T-cell (primary cell): ENCODE measurements around the gene DNAAF5. TPM values are rescaled to one million over a fixed set of nuclear protein-coding genes. Genes with fewer than 3 reads are reported as not detected.
A peak's percentile ranks its signal among the peaks of the same experiment; 100 is the strongest.

ENCODE experiments used
- ATAC-seq, 4 experiments: fragments of 200-7000 bp in 3 of 4; fragments of 150-1000 bp in 1 of 4; cut with Tn5 transposase; replicated peaks in 1 of 4; 1 replicate in 3 of 4; 2 replicates in 1 of 4; pipeline ENCODE4 v1.10.0; 2021; ENCODE audit warnings: moderate library complexity in 3 of 4, mild to moderate bottlenecking in 2 of 4, moderate number of reproducible peaks in 1 of 4
- CTCF ChIA-PET, 2 donors: fragments of 300-600 bp; sonication (Branson Sonifier 250); formaldehyde crosslinking; loops; one replicate each; lab custom pipeline; 2022; ENCODE audit warnings: antibody characterized with exemption in 2 of 2; lab: Charles Lee
- POLR2A ChIA-PET, 2 donors: fragments of 300-600 bp; sonication (Branson Sonifier 250); formaldehyde crosslinking; loops; one replicate each; lab custom pipeline; 2022; ENCODE audit warnings: antibody characterized with exemption in 2 of 2; lab: Charles Lee
- DNase-seq, 35 experiments: peaks; one replicate each; pipeline versions ENCODE4 v3.0.0 to v3.0.0-alpha.2; 2013 to 2023
- H3K27ac ChIP-seq: one replicate; pipeline ENCODE4 v1.5.1; 2013; ENCODE audit warnings: low read length
- H3K27me3 ChIP-seq, 2 experiments: replicated peaks in 1 of 2; 1 replicate in 1 of 2; 2 replicates in 1 of 2; pipeline versions ENCODE4 v1.6.1 to v1.7.0; 2013; ENCODE audit warnings: low read length in 1 of 2, mixed read lengths in 1 of 2; ENCODE audit not compliant: control insufficient read depth in 2 of 2, insufficient read depth in 2 of 2; ENCODE audit errors: extremely low read depth in 1 of 2
- H3K36me3 ChIP-seq, 2 donors: 1 replicate in 1 of 2; 2 replicates in 1 of 2; pipeline versions ENCODE4 v1.6.1 to v1.7.0; 2013; ENCODE audit warnings: low read length in 1 of 2; ENCODE audit not compliant: control insufficient read depth in 2 of 2, insufficient read depth in 1 of 2; ENCODE audit errors: extremely low read depth in 1 of 2
- H3K4me1 ChIP-seq, 2 experiments: 1 replicate in 1 of 2; 2 replicates in 1 of 2; pipeline versions ENCODE4 v1.6.1 to v1.7.0; 2013; ENCODE audit warnings: low read length in 2 of 2, mixed read lengths in 1 of 2; ENCODE audit not compliant: insufficient read depth in 2 of 2, control insufficient read depth in 1 of 2; ENCODE audit errors: extremely low read depth in 1 of 2
- H3K4me3 ChIP-seq, 2 donors: 1 replicate in 1 of 2; 2 replicates in 1 of 2; pipeline versions ENCODE4 v1.5.1 to v1.7.0; 2013; ENCODE audit warnings: mild to moderate bottlenecking in 2 of 2, low read length in 1 of 2, moderate library complexity in 1 of 2; ENCODE audit not compliant: control insufficient read depth in 1 of 2; ENCODE audit errors: extremely low read depth in 1 of 2
- H3K9me3 ChIP-seq: 2 replicates; pipeline ENCODE4 v1.7.0; 2013
- H3K27ac Mint-ChIP-seq, 2 donors: one replicate each; pipeline ENCODE4 v1.8.0; 2020 to 2021; ENCODE audit warnings: mild to moderate bottlenecking in 2 of 2, mixed read lengths in 2 of 2
- H3K27me3 Mint-ChIP-seq, 2 donors: one replicate each; pipeline ENCODE4 v1.8.0; 2021 to 2022; ENCODE audit warnings: mixed read lengths in 2 of 2
- H3K36me3 Mint-ChIP-seq: one replicate; pipeline ENCODE4 v1.8.0; 2021; ENCODE audit warnings: mixed read lengths
- H3K4me1 Mint-ChIP-seq, 3 donors: one replicate each; pipeline ENCODE4 v1.8.0; 2020 to 2022; ENCODE audit warnings: mixed read lengths in 3 of 3, mild to moderate bottlenecking in 1 of 3
- H3K4me3 Mint-ChIP-seq, 3 donors: one replicate each; pipeline ENCODE4 v1.8.0; 2020 to 2022; ENCODE audit warnings: mild to moderate bottlenecking in 3 of 3, mixed read lengths in 3 of 3, moderate library complexity in 3 of 3
- H3K9me3 Mint-ChIP-seq, 3 donors: one replicate each; pipeline ENCODE4 v1.8.0; 2020 to 2022; ENCODE audit warnings: mixed read lengths in 3 of 3
- WGBS: methylation state at CpG from one replicate; pipeline ENCODE4 v1.1.5; 2013; ENCODE audit warnings: missing lambda C conversion rate; ENCODE audit not compliant: insufficient coverage; 5-methylcytosine and 5-hydroxymethylcytosine counted together
- total RNA-seq, 35 experiments: library from RNA in 6 of 35; stranded (reverse) in 6 of 35; fragments of 120-200 nt in 1 of 35; gene quantifications; one replicate each; pipeline versions ENCODE4 v1.2.1 to v1.2.4 and lab custom pipeline; 2013 to 2026

Gene DNAAF5
- total RNA-seq, 5 donors from 2014 or later (not counting 1 experiment from before 2014, with no cell fraction given): 12.8 to 21.4 (median 17.1) TPM

DNA sequence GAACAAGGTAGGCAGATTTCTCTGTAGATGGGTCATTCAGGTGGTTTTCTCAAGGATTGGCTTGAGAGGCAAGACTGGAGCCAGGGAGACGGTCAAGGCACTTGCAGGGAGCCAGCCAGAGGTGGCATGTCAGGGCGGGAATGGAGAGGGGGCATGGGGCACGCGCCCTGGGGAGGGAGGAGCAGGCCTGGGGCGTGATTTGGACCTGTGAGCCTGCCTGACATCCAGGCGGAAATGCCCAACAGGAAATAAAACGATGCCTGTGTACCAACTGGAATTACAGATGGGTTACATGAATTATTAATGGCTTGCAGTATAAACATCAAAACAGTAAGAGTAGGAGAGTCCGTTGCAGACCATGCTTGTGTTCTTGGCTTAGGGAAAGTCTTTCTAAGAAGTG lies 97.2 kb downstream of the DNAAF5 start:
- Mint-ChIP-seq H3K4me1 (peaks cover 54 to 72% (median 70%) of the 10 kb centered on the region in 3 donors), H3K27me3 (no peaks in the 10 kb centered on the region), H3K9me3 (no peaks in the 10 kb centered on the region), H3K27ac (peak overlapping the region in 1 of 2 donors; percentile 9), H3K4me3 (no peak overlapping the region), H3K36me3 (peaks cover 34% of the 10 kb centered on the region)
- H3K36me3 ChIP-seq: peaks cover 10 to 15% of the 10 kb centered on the region in 2 donors
- CTCF ChIA-PET: no interaction called here
- no peak overlapping the region for H3K4me3 ChIP-seq
- no peaks in the 10 kb centered on the region for H3K9me3 ChIP-seq
- ATAC-seq: no peak
- no peaks in the 10 kb centered on the region for H3K27me3 ChIP-seq
- peaks cover 0 to 1% of the 10 kb centered on the region in 2 experiments for H3K4me1 ChIP-seq
- 96% methylated on average over 7 of the region's 8 CpGs for WGBS
- POLR2A ChIA-PET: no interaction called here
- no peak overlapping the region for H3K27ac ChIP-seq
- DNase-seq: no peak

DNA sequence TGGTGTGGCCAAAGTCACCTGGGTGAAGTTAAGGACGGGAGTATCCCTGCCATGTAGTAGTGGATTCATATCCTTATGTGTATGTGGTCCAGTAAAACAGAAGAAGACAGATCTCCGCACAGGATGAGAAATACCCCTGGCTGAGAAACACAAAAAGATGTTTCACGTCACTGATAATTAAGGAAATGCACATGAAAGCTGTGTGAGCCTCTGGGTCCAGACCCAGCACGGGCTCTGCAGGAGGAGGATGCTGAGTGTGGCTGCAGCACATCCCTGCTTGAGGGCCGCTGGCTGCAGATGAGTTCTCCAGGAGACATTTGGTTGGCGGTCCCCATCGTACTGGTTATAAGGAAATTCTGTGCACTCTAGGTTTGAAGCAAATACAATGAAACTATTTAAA lies 97.6 kb downstream of the DNAAF5 start:
- peaks cover 56 to 74% (median 72%) of the 10 kb centered on the region in 3 donors for H3K4me1 Mint-ChIP-seq
- Histone ChIP-seq H3K27ac (no peak overlapping the region), H3K27me3 (no peaks in the 10 kb centered on the region), H3K36me3 (peaks cover 10 to 15% of the 10 kb centered on the region in 2 donors), H3K4me1 (peaks cover 0 to 4% of the 10 kb centered on the region in 2 experiments), H3K9me3 (no peaks in the 10 kb centered on the region), H3K4me3 (no peak overlapping the region)
- H3K9me3 Mint-ChIP-seq: no peaks in the 10 kb centered on the region
- no peak for DNase-seq
- WGBS: 93% methylated on average over 4 of the region's 7 CpGs
- POLR2A ChIA-PET: no interaction called here
- CTCF ChIA-PET: no interaction called here
- ATAC-seq: no peak
- peak overlapping the region in 1 of 2 donors; percentile 5 for H3K27ac Mint-ChIP-seq
- no peaks in the 10 kb centered on the region for H3K27me3 Mint-ChIP-seq
- H3K36me3 Mint-ChIP-seq: peaks cover 33% of the 10 kb centered on the region
- no peak overlapping the region for H3K4me3 Mint-ChIP-seq

GRCh38 chr7:824664-825063 lies 98.2 kb downstream of the DNAAF5 start:
- no peak overlapping the region for H3K27ac ChIP-seq
- no peak for ATAC-seq
- Mint-ChIP-seq H3K27me3 (no peaks in the 10 kb centered on the region), H3K36me3 (peaks cover 30% of the 10 kb centered on the region), H3K27ac (peak overlapping the region in 1 of 2 donors; percentile 28), H3K9me3 (no peaks in the 10 kb centered on the region), H3K4me3 (no peak overlapping the region), H3K4me1 (peaks cover 53 to 74% (median 71%) of the 10 kb centered on the region in 3 donors)
- ChIA-PET POLR2A (no interaction called here), CTCF (interaction anchor here in 1 of 2 donors (0.6 kb wide), 1 partner anchor 85 kb away, joined by 5 read pairs; no protein-coding TSS in a partner anchor)
- peaks cover 10 to 15% of the 10 kb centered on the region in 2 donors for H3K36me3 ChIP-seq
- H3K27me3 ChIP-seq: no peaks in the 10 kb centered on the region
- no peaks in the 10 kb centered on the region for H3K9me3 ChIP-seq
- 90% methylated on average over 10 of the region's 11 CpGs for WGBS
- H3K4me3 ChIP-seq: no peak overlapping the region
- no peak for DNase-seq
- peaks cover 0 to 4% of the 10 kb centered on the region in 2 experiments for H3K4me1 ChIP-seq

DNA sequence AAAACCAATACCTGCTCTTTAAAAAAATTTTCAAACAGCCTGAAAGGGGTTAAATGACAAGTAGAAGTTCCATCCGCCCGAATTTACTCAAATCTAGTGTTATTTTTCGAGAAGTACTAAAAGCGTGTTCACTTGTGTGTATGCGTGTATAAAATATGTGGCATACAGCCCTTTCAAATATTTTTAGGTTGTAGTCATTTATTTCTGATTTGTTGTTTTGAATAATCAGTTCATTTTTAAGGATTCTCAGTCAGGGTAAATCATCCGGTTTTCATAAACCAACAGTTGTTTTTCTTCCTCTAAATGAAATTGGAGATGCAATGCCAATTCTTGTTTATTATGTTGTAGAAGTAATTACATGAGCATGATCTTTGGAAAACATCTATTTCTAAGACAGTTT lies 98.9 kb downstream of the DNAAF5 start:
- peaks cover 2 to 9% of the 10 kb centered on the region in 2 experiments for H3K4me1 ChIP-seq
- peaks cover 27% of the 10 kb centered on the region for H3K36me3 Mint-ChIP-seq
- H3K27ac Mint-ChIP-seq: no peak overlapping the region
- POLR2A ChIA-PET: no interaction called here
- 100% methylated on average over 3 of the region's 6 CpGs for WGBS
- H3K9me3 Mint-ChIP-seq: no peaks in the 10 kb centered on the region
- CTCF ChIA-PET: interaction anchor here in 1 of 2 donors (0.6 kb wide), 1 partner anchor 84 kb away, joined by 5 read pairs; no protein-coding TSS in a partner anchor
- no peak overlapping the region for H3K27ac ChIP-seq
- no peak overlapping the region for H3K4me3 ChIP-seq
- ATAC-seq (no peak), DNase-seq (no peak)
- H3K4me1 Mint-ChIP-seq: peaks cover 53 to 74% (median 71%) of the 10 kb centered on the region in 3 donors
- H3K4me3 Mint-ChIP-seq: no peak overlapping the region
- peaks cover 10 to 15% of the 10 kb centered on the region in 2 donors for H3K36me3 ChIP-seq
- H3K27me3 ChIP-seq: no peaks in the 10 kb centered on the region
- no peaks in the 10 kb centered on the region for H3K27me3 Mint-ChIP-seq
- no peaks in the 10 kb centered on the region for H3K9me3 ChIP-seq

GRCh38 chr7:826230-826917 lies 99.9 kb downstream of the DNAAF5 start:
- ChIA-PET POLR2A (no interaction called here), CTCF (no interaction called here)
- DNase-seq (no peak), ATAC-seq (no peak)
- no peak overlapping the region for H3K4me3 ChIP-seq
- H3K27ac ChIP-seq: no peak overlapping the region
- no peaks in the 10 kb centered on the region for H3K9me3 ChIP-seq
- peaks cover 9 to 19% of the 10 kb centered on the region in 2 experiments for H3K4me1 ChIP-seq
- peaks cover 10 to 15% of the 10 kb centered on the region in 2 donors for H3K36me3 ChIP-seq
- WGBS: 89% methylated on average over 24 of the region's 29 CpGs
- Mint-ChIP-seq H3K27me3 (no peaks in the 10 kb centered on the region), H3K36me3 (peaks cover 21% of the 10 kb centered on the region), H3K4me1 (peaks cover 57 to 75% (median 72%) of the 10 kb centered on the region in 3 donors), H3K4me3 (no peak overlapping the region), H3K27ac (no peak overlapping the region), H3K9me3 (no peaks in the 10 kb centered on the region)
- no peaks in the 10 kb centered on the region for H3K27me3 ChIP-seq

- Histone ChIP-seq H3K27me3 (no peaks in the 10 kb centered on the region), H3K9me3 (no peaks in the 10 kb centered on the region), H3K4me1 (peaks cover 24 to 44% of the 10 kb centered on the region in 2 experiments), H3K27ac (no peak overlapping the region), H3K4me3 (no peak overlapping the region), H3K36me3 (peaks cover 0 to 7% of the 10 kb centered on the region in 2 donors)
- ChIA-PET POLR2A (interaction anchor here in 1 of 2 donors (1.2 kb wide), 1 partner anchor 12 kb away, joined by 3 read pairs; no protein-coding TSS in a partner anchor), CTCF (interaction anchor here in 1 of 2 donors (1.6 kb wide), 1 partner anchor 12 kb away, joined by 4 read pairs; no protein-coding TSS in a partner anchor)
- no peak for DNase-seq
- Mint-ChIP-seq H3K27me3 (no peaks in the 10 kb centered on the region), H3K9me3 (no peaks in the 10 kb centered on the region), H3K27ac (peak overlapping the region; percentile 36 to 66), H3K4me3 (no peak overlapping the region), H3K36me3 (peaks cover 16% of the 10 kb centered on the region), H3K4me1 (peaks cover 59 to 75% (median 71%) of the 10 kb centered on the region in 3 donors)
- ATAC-seq: no peak
- 95% methylated on average over 12 of the region's 14 CpGs for WGBS
These were observed 102.5 kb downstream of the DNAAF5 start for GRCh38 chr7:828793-829561.
